ELF-1 (cell line): Measurements from ENCODE around the gene ACAD9.
"Not testable (repeated sequence)": the region's sequence is repeated elsewhere in the genome, so short reads cannot be mapped to it uniquely, and the experiment has no call there.

Experiments used
- DNase-seq: peaks from one replicate; pipeline ENCODE4 v3.0.0-alpha.2; 2016; ENCODE audit warnings: low read depth, low spot score

ACAD9 gene

GRCh38 chr3:128889139-128889894 lies 9.9 kb downstream of the ACAD9 start:
- DNase-seq, result no peak

- DNase-seq, result no peak
Measured at GRCh38 chr3:128895843-128896697, 16.6 kb downstream of the ACAD9 start.

- DNase-seq, result no peak
Measured at GRCh38 chr3:128902426-128902825, 23.0 kb downstream of the ACAD9 start.

- DNase-seq, result no peak
Measured at GRCh38 chr3:128903501-128903900, 24.1 kb downstream of the ACAD9 start.

- DNase-seq, result no peak
Measured at GRCh38 chr3:128906031-128906803, 26.8 kb downstream of the ACAD9 start.

GRCh38 chr3:128906804-128907525 lies 27.5 kb downstream of the ACAD9 start:
- DNase-seq, result no peak

GRCh38 chr3:128907706-128908445 lies 28.5 kb downstream of the ACAD9 start:
- no peak for DNase-seq

- no peak for DNase-seq
Measured at GRCh38 chr3:128908951-128909350, 29.5 kb downstream of the ACAD9 start.

- no peak for DNase-seq
Measured at GRCh38 chr3:128910006-128910405, 30.6 kb downstream of the ACAD9 start.

GRCh38 chr3:128911911-128912310 lies 32.5 kb downstream of the ACAD9 start:
- DNase-seq, result no peak

GRCh38 chr3:128914966-128915645 lies 35.7 kb downstream of the ACAD9 start:
- DNase-seq, result no peak

GRCh38 chr3:128917291-128917690 lies 37.9 kb downstream of the ACAD9 start:
- DNase-seq, result no peak

GRCh38 chr3:128919988-128920387 lies 40.6 kb downstream of the ACAD9 start:
- no peak for DNase-seq

GRCh38 chr3:128922804-128923459 lies 43.5 kb downstream of the ACAD9 start:
- DNase-seq, result no peak

- DNase-seq, result no peak
Measured at GRCh38 chr3:128923576-128923975, 44.2 kb downstream of the ACAD9 start.

- not testable (repeated sequence) for DNase-seq
Measured at GRCh38 chr3:128923986-128924385, 44.6 kb downstream of the ACAD9 start.

- no peak for DNase-seq
Measured at GRCh38 chr3:128929364-128929763, 49.9 kb downstream of the ACAD9 start.

- no peak for DNase-seq
Measured at GRCh38 chr3:128931046-128931445, 51.6 kb downstream of the ACAD9 start.

- DNase-seq, result no peak
Measured at GRCh38 chr3:128932516-128933212, 53.2 kb downstream of the ACAD9 start.
